ENCODE measurements around the gene IGF2BP2.
"Not testable (repeated sequence)": the region's sequence is repeated elsewhere in the genome, so short reads cannot be mapped to it uniquely, and the experiment has no call there.

The IGF2BP2 gene

GRCh38 chr3:185638651-185639050, 186.2 kb downstream of the IGF2BP2 start:
- not testable (repeated sequence) for H3K27ac ChIP-seq (ENCODE audit: low read length); H3K9me3 ChIP-seq (ENCODE audit: control insufficient read depth in 2 of 2, low read length in 2 of 2); H3K36me3 ChIP-seq (ENCODE audit: control insufficient read depth in 2 of 2, insufficient read depth in 2 of 2, low read length in 2 of 2); H3K4me3 ChIP-seq (ENCODE audit: low read length in 2 of 2); H3K9ac ChIP-seq (ENCODE audit: low read length in 2 of 2); H3K27me3 ChIP-seq (ENCODE audit: control insufficient read depth in 1 of 2, insufficient read depth in 2 of 2, low read length in 2 of 2); H3K4me1 ChIP-seq (ENCODE audit: control insufficient read depth, insufficient read depth, low read length)

DNA sequence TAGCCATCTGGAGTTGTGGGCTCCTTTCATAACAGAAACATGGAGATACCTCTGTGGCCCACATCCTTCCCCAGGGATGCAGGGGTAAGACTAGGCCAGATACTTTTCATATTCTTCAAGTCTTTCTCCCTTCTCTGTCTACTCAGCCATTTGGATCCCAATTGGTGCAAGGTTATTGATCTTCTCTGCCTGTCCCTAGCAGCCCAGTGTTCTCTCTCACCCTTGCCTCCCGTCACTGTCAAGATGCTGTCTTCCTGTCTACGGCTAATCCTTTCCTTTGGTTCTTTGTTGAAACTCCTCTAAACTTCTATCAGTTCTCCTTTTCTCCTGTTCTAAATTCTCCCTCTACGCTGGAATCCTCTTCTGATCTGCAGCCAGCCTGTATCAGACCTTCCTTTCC, 187.5 kb downstream of the IGF2BP2 start:
- Histone ChIP-seq H3K4me1 (ENCODE audit: control insufficient read depth, insufficient read depth, low read length) (no peaks in the 10 kb centered on the region), H3K4me3 (ENCODE audit: low read length in 2 of 2) (no peak overlapping the region), H3K27me3 (ENCODE audit: control insufficient read depth in 1 of 2, insufficient read depth in 2 of 2, low read length in 2 of 2) (no peaks in the 10 kb centered on the region), H3K36me3 (ENCODE audit: control insufficient read depth in 2 of 2, insufficient read depth in 2 of 2, low read length in 2 of 2) (no peaks in the 10 kb centered on the region), H3K9ac (ENCODE audit: low read length in 2 of 2) (no peak overlapping the region), H3K9me3 (ENCODE audit: control insufficient read depth in 2 of 2, low read length in 2 of 2) (no peaks in the 10 kb centered on the region), H3K27ac (ENCODE audit: low read length) (no peak overlapping the region)

GRCh38 chr3:185632996-185633395, 191.8 kb downstream of the IGF2BP2 start:
- peaks cover 10% of the 10 kb centered on the region in 2 donors for H3K36me3 ChIP-seq (ENCODE audit: control insufficient read depth in 2 of 2, insufficient read depth in 2 of 2, low read length in 2 of 2)
- no peak overlapping the region for H3K9ac ChIP-seq (ENCODE audit: low read length in 2 of 2)
- no peak overlapping the region for H3K4me3 ChIP-seq (ENCODE audit: low read length in 2 of 2)
- no peaks in the 10 kb centered on the region for H3K27me3 ChIP-seq (ENCODE audit: control insufficient read depth in 1 of 2, insufficient read depth in 2 of 2, low read length in 2 of 2)
- no peaks in the 10 kb centered on the region for H3K4me1 ChIP-seq (ENCODE audit: control insufficient read depth, insufficient read depth, low read length)
- no peaks in the 10 kb centered on the region for H3K9me3 ChIP-seq (ENCODE audit: control insufficient read depth in 2 of 2, low read length in 2 of 2)
- H3K27ac ChIP-seq (ENCODE audit: low read length): no peak overlapping the region

DNA sequence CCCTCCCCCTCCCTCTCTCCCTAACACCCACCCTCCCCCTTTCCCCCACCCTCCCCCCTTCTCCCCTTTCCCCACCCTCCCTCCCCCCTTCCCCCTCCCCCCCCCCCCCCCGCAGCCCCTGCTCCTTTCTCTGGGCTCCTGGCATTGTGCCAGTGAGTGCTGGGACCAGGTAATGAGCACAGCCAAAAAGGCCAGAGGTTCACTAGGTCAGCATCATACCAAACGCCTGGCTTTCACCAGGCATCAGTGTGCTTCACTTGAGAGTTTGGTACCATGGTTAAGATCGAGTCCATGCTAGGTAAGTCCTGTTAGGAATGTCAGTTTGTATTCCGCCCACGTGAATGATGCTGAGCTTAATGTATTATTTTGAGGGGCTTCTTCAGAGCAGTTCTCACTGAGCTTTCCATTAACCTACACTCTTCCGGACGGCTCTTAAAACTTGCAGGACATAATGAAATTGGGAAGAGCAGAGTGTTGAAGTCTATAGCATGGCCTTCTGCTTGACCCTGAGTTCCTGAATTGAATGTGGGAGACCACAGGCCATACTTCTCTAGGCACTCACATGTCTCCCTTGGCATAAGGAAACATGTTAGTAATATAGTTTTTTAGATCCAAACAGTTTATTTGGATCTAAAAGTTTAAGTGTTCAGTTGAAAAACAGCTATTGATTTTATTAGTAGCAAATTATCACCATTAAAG, 193.2 kb downstream of the IGF2BP2 start:
- no peak overlapping the region for H3K9ac ChIP-seq (ENCODE audit: low read length in 2 of 2)
- no peaks in the 10 kb centered on the region for H3K9me3 ChIP-seq (ENCODE audit: control insufficient read depth in 2 of 2, low read length in 2 of 2)
- no peaks in the 10 kb centered on the region for H3K4me1 ChIP-seq (ENCODE audit: control insufficient read depth, insufficient read depth, low read length)
- H3K36me3 ChIP-seq (ENCODE audit: control insufficient read depth in 2 of 2, insufficient read depth in 2 of 2, low read length in 2 of 2): peaks cover 10% of the 10 kb centered on the region in 2 donors
- H3K27me3 ChIP-seq (ENCODE audit: control insufficient read depth in 1 of 2, insufficient read depth in 2 of 2, low read length in 2 of 2): no peaks in the 10 kb centered on the region
- no peak overlapping the region for H3K4me3 ChIP-seq (ENCODE audit: low read length in 2 of 2)
- no peak overlapping the region for H3K27ac ChIP-seq (ENCODE audit: low read length)

GRCh38 chr3:185631108-185631507, 193.7 kb downstream of the IGF2BP2 start:
- H3K36me3 ChIP-seq (ENCODE audit: control insufficient read depth in 2 of 2, insufficient read depth in 2 of 2, low read length in 2 of 2): peaks cover 10% of the 10 kb centered on the region in 2 donors
- H3K4me3 ChIP-seq (ENCODE audit: low read length in 2 of 2): no peak overlapping the region
- H3K27me3 ChIP-seq (ENCODE audit: control insufficient read depth in 1 of 2, insufficient read depth in 2 of 2, low read length in 2 of 2): no peaks in the 10 kb centered on the region
- no peaks in the 10 kb centered on the region for H3K9me3 ChIP-seq (ENCODE audit: control insufficient read depth in 2 of 2, low read length in 2 of 2)
- H3K4me1 ChIP-seq (ENCODE audit: control insufficient read depth, insufficient read depth, low read length): no peaks in the 10 kb centered on the region
- H3K9ac ChIP-seq (ENCODE audit: low read length in 2 of 2): no peak overlapping the region
- H3K27ac ChIP-seq (ENCODE audit: low read length): no peak overlapping the region

- Histone ChIP-seq H3K9ac (ENCODE audit: low read length in 2 of 2) (no peak overlapping the region), H3K36me3 (ENCODE audit: control insufficient read depth in 2 of 2, insufficient read depth in 2 of 2, low read length in 2 of 2) (peaks cover 15 to 17% of the 10 kb centered on the region in 2 donors), H3K4me1 (ENCODE audit: control insufficient read depth, insufficient read depth, low read length) (no peaks in the 10 kb centered on the region), H3K27me3 (ENCODE audit: control insufficient read depth in 1 of 2, insufficient read depth in 2 of 2, low read length in 2 of 2) (no peaks in the 10 kb centered on the region), H3K9me3 (ENCODE audit: control insufficient read depth in 2 of 2, low read length in 2 of 2) (no peaks in the 10 kb centered on the region), H3K4me3 (ENCODE audit: low read length in 2 of 2) (no peak overlapping the region), H3K27ac (ENCODE audit: low read length) (no peak overlapping the region)
These were observed 194.6 kb downstream of the IGF2BP2 start for GRCh38 chr3:185630182-185630622.

DNA sequence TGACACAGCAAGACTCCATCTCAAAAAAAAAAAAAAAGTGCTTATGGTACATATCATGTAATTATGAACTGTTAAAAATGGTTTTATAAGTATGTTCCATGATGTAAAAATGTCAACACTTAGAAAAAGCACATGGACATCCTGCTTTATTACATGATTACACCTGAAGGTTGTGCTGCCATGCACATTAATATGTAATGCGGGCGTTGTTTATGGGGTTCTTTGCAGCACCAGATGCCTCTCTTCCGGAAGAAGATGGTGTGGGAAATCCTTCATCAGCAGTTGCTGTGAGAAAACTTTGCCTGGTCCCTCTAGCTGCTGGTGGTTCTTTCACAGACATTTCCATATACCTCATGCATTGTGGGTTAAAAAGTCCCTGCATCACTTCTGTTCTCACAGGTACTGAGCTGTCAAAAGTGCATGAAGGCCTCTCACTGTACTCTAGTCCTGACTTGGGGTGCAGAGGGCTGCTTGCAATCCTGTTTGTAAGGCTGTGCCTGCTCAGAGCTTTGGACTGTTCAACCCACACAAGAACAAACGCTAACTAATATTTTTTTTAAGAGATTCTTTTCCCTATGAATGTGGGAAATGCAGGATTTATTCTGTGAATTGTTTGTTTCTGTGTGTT, 195.2 kb downstream of the IGF2BP2 start:
- no peaks in the 10 kb centered on the region for H3K27me3 ChIP-seq (ENCODE audit: control insufficient read depth in 1 of 2, insufficient read depth in 2 of 2, low read length in 2 of 2)
- H3K4me3 ChIP-seq (ENCODE audit: low read length in 2 of 2): no peak overlapping the region
- no peak overlapping the region for H3K27ac ChIP-seq (ENCODE audit: low read length)
- H3K4me1 ChIP-seq (ENCODE audit: control insufficient read depth, insufficient read depth, low read length): no peaks in the 10 kb centered on the region
- peaks cover 16 to 20% of the 10 kb centered on the region in 2 donors for H3K36me3 ChIP-seq (ENCODE audit: control insufficient read depth in 2 of 2, insufficient read depth in 2 of 2, low read length in 2 of 2)
- H3K9ac ChIP-seq (ENCODE audit: low read length in 2 of 2): no peak overlapping the region
- no peaks in the 10 kb centered on the region for H3K9me3 ChIP-seq (ENCODE audit: control insufficient read depth in 2 of 2, low read length in 2 of 2)

DNA sequence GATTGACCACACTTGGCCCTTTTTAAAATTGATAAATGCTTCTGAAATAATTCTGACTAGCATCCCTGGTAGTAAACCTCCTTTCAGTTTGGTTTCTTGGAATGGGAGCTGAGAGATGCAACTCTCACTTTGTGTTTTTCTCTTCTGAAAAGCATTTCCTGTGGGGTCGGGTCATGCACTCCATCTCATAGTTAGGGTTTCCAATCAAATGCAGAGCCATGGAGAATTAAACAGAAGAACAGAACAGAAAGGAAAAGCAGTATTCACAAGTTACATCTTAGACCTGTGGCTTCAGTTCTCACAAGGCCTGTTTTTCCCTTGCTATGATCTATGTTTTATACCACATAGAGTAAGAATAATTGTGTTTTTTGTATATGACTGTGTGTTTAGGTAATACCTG, 199.1 kb downstream of the IGF2BP2 start:
- H3K9me3 ChIP-seq (ENCODE audit: control insufficient read depth in 2 of 2, low read length in 2 of 2): no peaks in the 10 kb centered on the region
- H3K4me1 ChIP-seq (ENCODE audit: control insufficient read depth, insufficient read depth, low read length): no peaks in the 10 kb centered on the region
- H3K9ac ChIP-seq (ENCODE audit: low read length in 2 of 2): no peak overlapping the region
- no peak overlapping the region for H3K4me3 ChIP-seq (ENCODE audit: low read length in 2 of 2)
- peaks cover 17 to 34% of the 10 kb centered on the region in 2 donors for H3K36me3 ChIP-seq (ENCODE audit: control insufficient read depth in 2 of 2, insufficient read depth in 2 of 2, low read length in 2 of 2)
- H3K27ac ChIP-seq (ENCODE audit: low read length): no peak overlapping the region
- H3K27me3 ChIP-seq (ENCODE audit: control insufficient read depth in 1 of 2, insufficient read depth in 2 of 2, low read length in 2 of 2): no peaks in the 10 kb centered on the region

- Histone ChIP-seq H3K27ac (ENCODE audit: low read length) (no peak overlapping the region), H3K4me1 (ENCODE audit: control insufficient read depth, insufficient read depth, low read length) (no peaks in the 10 kb centered on the region), H3K4me3 (ENCODE audit: low read length in 2 of 2) (no peak overlapping the region), H3K36me3 (ENCODE audit: control insufficient read depth in 2 of 2, insufficient read depth in 2 of 2, low read length in 2 of 2) (peaks cover 19 to 28% of the 10 kb centered on the region in 2 donors), H3K27me3 (ENCODE audit: control insufficient read depth in 1 of 2, insufficient read depth in 2 of 2, low read length in 2 of 2) (no peaks in the 10 kb centered on the region), H3K9ac (ENCODE audit: low read length in 2 of 2) (no peak overlapping the region), H3K9me3 (ENCODE audit: control insufficient read depth in 2 of 2, low read length in 2 of 2) (no peaks in the 10 kb centered on the region)
These were observed 200.7 kb downstream of the IGF2BP2 start for GRCh38 chr3:185623939-185624665.

DNA sequence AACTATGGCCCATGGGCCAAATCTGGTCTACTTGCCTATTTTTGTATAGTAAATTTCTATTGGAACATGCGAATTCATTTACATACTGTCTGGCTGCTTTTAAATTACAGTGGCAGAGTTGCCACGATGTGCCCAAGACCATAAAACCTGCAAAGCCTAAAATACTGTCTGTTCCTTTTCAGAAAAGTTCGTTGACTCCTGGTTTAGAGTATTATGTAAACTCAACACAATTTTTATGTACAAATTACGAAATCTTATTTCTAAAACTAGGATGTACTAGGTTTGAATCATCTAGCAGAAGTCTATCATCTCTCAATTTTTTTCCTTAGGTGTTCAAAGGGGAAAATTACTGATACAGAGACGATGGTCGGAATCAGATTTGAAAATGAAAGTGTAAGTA, 211.8 kb downstream of the IGF2BP2 start:
- Histone ChIP-seq H3K4me1 (ENCODE audit: control insufficient read depth, insufficient read depth, low read length) (no peaks in the 10 kb centered on the region), H3K9me3 (ENCODE audit: control insufficient read depth in 2 of 2, low read length in 2 of 2) (no peaks in the 10 kb centered on the region), H3K9ac (ENCODE audit: low read length in 2 of 2) (no peak overlapping the region), H3K27ac (ENCODE audit: low read length) (no peak overlapping the region), H3K36me3 (ENCODE audit: control insufficient read depth in 2 of 2, insufficient read depth in 2 of 2, low read length in 2 of 2) (peaks cover 43 to 47% of the 10 kb centered on the region in 2 donors), H3K4me3 (ENCODE audit: low read length in 2 of 2) (no peak overlapping the region), H3K27me3 (ENCODE audit: control insufficient read depth in 1 of 2, insufficient read depth in 2 of 2, low read length in 2 of 2) (no peaks in the 10 kb centered on the region)

DNA sequence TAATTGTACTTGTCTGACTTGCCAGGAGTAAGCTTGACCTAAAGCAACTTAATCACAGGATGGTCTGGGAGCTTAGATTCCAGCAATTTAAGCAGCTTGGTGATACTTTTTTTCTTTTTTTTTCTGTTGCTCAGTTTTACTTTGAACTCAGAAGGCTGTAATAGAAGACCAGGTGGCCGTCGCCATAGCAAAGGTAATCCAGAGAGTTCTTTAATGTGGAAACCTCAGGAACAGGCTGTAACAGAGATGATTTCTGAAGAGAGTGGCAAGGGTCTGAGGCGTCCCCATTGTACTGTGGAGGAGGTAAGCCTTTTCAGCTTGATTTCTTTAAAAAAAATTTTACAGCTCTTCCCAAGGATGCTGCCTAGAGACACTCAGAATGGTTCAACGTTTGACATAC, 218.6 kb downstream of the IGF2BP2 start:
- H3K4me3 ChIP-seq (ENCODE audit: low read length in 2 of 2): no peak overlapping the region
- H3K4me1 ChIP-seq (ENCODE audit: control insufficient read depth, insufficient read depth, low read length): no peaks in the 10 kb centered on the region
- no peaks in the 10 kb centered on the region for H3K27me3 ChIP-seq (ENCODE audit: control insufficient read depth in 1 of 2, insufficient read depth in 2 of 2, low read length in 2 of 2)
- H3K36me3 ChIP-seq (ENCODE audit: control insufficient read depth in 2 of 2, insufficient read depth in 2 of 2, low read length in 2 of 2): peaks cover 22 to 29% of the 10 kb centered on the region in 2 donors
- H3K27ac ChIP-seq (ENCODE audit: low read length): no peak overlapping the region
- H3K9ac ChIP-seq (ENCODE audit: low read length in 2 of 2): no peak overlapping the region
- no peaks in the 10 kb centered on the region for H3K9me3 ChIP-seq (ENCODE audit: control insufficient read depth in 2 of 2, low read length in 2 of 2)
